H9 (cell line): ENCODE results near the gene GPR25. TPM values are rescaled to one million over a fixed set of nuclear protein-coding genes. Genes with fewer than 3 reads are reported as not detected.

Experiments
- DNase-seq: peaks from one replicate; pipeline ENCODE4 v3.0.0-alpha.2; 2017
- H2AFZ ChIP-seq: one replicate; pipeline ENCODE4 v1.6.1; 2013; ENCODE audit warnings: mild to moderate bottlenecking, low read length, control low read depth, moderate library complexity
- H2AK5ac ChIP-seq: 2 replicates; pipeline ENCODE4 v1.6.1; 2013; ENCODE audit warnings: low read length, control low read depth, mixed read lengths; ENCODE audit not compliant: insufficient read length
- H2BK120ac ChIP-seq: one replicate; pipeline ENCODE4 v1.6.1; 2013; ENCODE audit warnings: low read depth, mild to moderate bottlenecking, low read length, control low read depth, inconsistent platforms; ENCODE audit not compliant: poor library complexity, severe bottlenecking
- H2BK12ac ChIP-seq: 2 replicates; pipeline ENCODE4 v1.6.1; 2013; ENCODE audit warnings: low read length, control low read depth, mixed read lengths, low read depth; ENCODE audit not compliant: insufficient read length
- H2BK15ac ChIP-seq: 2 replicates; pipeline ENCODE4 v1.6.1; 2013; ENCODE audit warnings: low read depth, low read length, control low read depth
- H2BK20ac ChIP-seq: one replicate; pipeline ENCODE4 v1.6.1; 2013; ENCODE audit warnings: low read depth, mild to moderate bottlenecking, low read length, control low read depth, inconsistent platforms; ENCODE audit not compliant: poor library complexity, severe bottlenecking
- H2BK5ac ChIP-seq: 2 replicates; pipeline ENCODE4 v1.6.1; 2013; ENCODE audit warnings: low read length, control low read depth, mixed read lengths; ENCODE audit not compliant: insufficient read length
- H3K14ac ChIP-seq: 2 replicates; pipeline ENCODE4 v1.6.1; 2013; ENCODE audit warnings: low read length, control low read depth; ENCODE audit not compliant: insufficient read depth
- H3K18ac ChIP-seq: 2 replicates; pipeline ENCODE4 v1.6.1; 2013; ENCODE audit warnings: low read depth, mild to moderate bottlenecking, mixed read lengths, low read length, control low read depth; ENCODE audit not compliant: insufficient read length
- H3K23ac ChIP-seq: 2 replicates; pipeline ENCODE4 v1.6.1; 2013; ENCODE audit warnings: low read length, control low read depth, mixed read lengths, low read depth; ENCODE audit not compliant: insufficient read length
- H3K23me2 ChIP-seq: 2 replicates; pipeline ENCODE4 v1.6.1; 2013; ENCODE audit warnings: low read depth, mild to moderate bottlenecking, mixed read lengths, low read length, control low read depth; ENCODE audit not compliant: insufficient read length, poor library complexity, severe bottlenecking
- H3K27ac ChIP-seq: 2 replicates; pipeline ENCODE4 v1.5.1; 2013; ENCODE audit warnings: low read length, control low read depth, mixed read lengths, low read depth; ENCODE audit not compliant: insufficient read length
- H3K27me3 ChIP-seq: 2 replicates; pipeline ENCODE4 v1.6.1; 2013; ENCODE audit warnings: low read length, control low read depth, inconsistent platforms; ENCODE audit not compliant: insufficient read depth
- H3K4ac ChIP-seq: 2 replicates; pipeline ENCODE4 v1.6.1; 2013; ENCODE audit warnings: low read depth, mild to moderate bottlenecking, control low read depth, inconsistent platforms, low read length, moderate library complexity
- H3K4me1 ChIP-seq: 2 replicates; pipeline ENCODE4 v1.6.1; 2013; ENCODE audit warnings: low read length, control low read depth, inconsistent platforms; ENCODE audit not compliant: insufficient read depth
- H3K4me2 ChIP-seq: 2 replicates; pipeline ENCODE4 v1.6.1; 2013; ENCODE audit warnings: low read length, control low read depth, mixed read lengths; ENCODE audit not compliant: insufficient read length, insufficient read depth
- H3K56ac ChIP-seq: 2 replicates; pipeline ENCODE4 v1.6.1; 2013; ENCODE audit warnings: low read depth, mild to moderate bottlenecking, mixed read lengths, low read length, control low read depth; ENCODE audit not compliant: insufficient read length
- H3K79me1 ChIP-seq: 2 replicates; pipeline ENCODE4 v1.6.1; 2013; ENCODE audit warnings: low read depth, mild to moderate bottlenecking, moderate library complexity, low read length, control low read depth, inconsistent platforms; ENCODE audit not compliant: insufficient read depth, poor library complexity, severe bottlenecking
- H3K79me2 ChIP-seq: 2 replicates; pipeline ENCODE4 v1.6.1; 2013; ENCODE audit warnings: low read length, control low read depth, inconsistent platforms; ENCODE audit not compliant: insufficient read depth
- H3K9ac ChIP-seq: 2 replicates; pipeline ENCODE4 v1.6.1; 2013; ENCODE audit warnings: low read length, control low read depth, mixed read lengths; ENCODE audit not compliant: insufficient read length; ENCODE audit errors: extremely low read depth
- H3K9me3 ChIP-seq: one replicate; pipeline ENCODE4 v1.6.1; 2013; ENCODE audit warnings: low read depth, low read length, inconsistent platforms; ENCODE audit not compliant: control insufficient read depth
- H3T11ph ChIP-seq: one replicate; pipeline ENCODE4 v1.6.1; 2013; ENCODE audit warnings: mild to moderate bottlenecking, low read length, control low read depth, inconsistent platforms
- H4K20me1 ChIP-seq: one replicate; pipeline ENCODE4 v1.6.1; 2013; ENCODE audit not compliant: control insufficient read depth, insufficient read length, insufficient read depth
- H4K5ac ChIP-seq: 2 replicates; pipeline ENCODE4 v1.6.1; 2013; ENCODE audit warnings: low read depth, mild to moderate bottlenecking, mixed read lengths, low read length, control low read depth; ENCODE audit not compliant: insufficient read length
- H4K8ac ChIP-seq: replicated peaks from 2 replicates; pipeline ENCODE4 v1.6.1; 2013; ENCODE audit warnings: low read length, control low read depth, mixed read lengths, low read depth; ENCODE audit not compliant: insufficient read length
- H4K91ac ChIP-seq: 2 replicates; pipeline ENCODE4 v1.6.1; 2013; ENCODE audit warnings: low read depth, mild to moderate bottlenecking, moderate library complexity, mixed read lengths, low read length, control low read depth; ENCODE audit not compliant: insufficient read length
- H3K27ac Mint-ChIP-seq, 3 experiments: 2 replicates in 2 of 3; 3 replicates in 1 of 3; pipeline ENCODE4 v1.8.0; 2020 to 2021; ENCODE audit warnings: mixed read lengths in 3 of 3, mild to moderate bottlenecking in 1 of 3, moderate library complexity in 1 of 3
- H3K27me3 Mint-ChIP-seq: 2 replicates; pipeline ENCODE4 v1.8.0; 2021; ENCODE audit warnings: low read depth, mild to moderate bottlenecking, moderate library complexity, mixed read lengths
- H3K36me3 Mint-ChIP-seq, 3 experiments: 2 replicates in 2 of 3; 3 replicates in 1 of 3; pipeline ENCODE4 v1.8.0; 2020 to 2021; ENCODE audit warnings: low read depth in 3 of 3, mixed read lengths in 3 of 3; ENCODE audit not compliant: insufficient read depth in 1 of 3
- H3K4me1 Mint-ChIP-seq, 2 experiments: 2 replicates each; pipeline ENCODE4 v1.8.0; 2020; ENCODE audit warnings: mixed read lengths in 2 of 2
- H3K4me3 Mint-ChIP-seq, 2 experiments: 2 replicates in 1 of 2; 3 replicates in 1 of 2; pipeline ENCODE4 v1.8.0; 2020 to 2021; ENCODE audit warnings: mild to moderate bottlenecking in 2 of 2, mixed read lengths in 2 of 2, moderate library complexity in 1 of 2
- H3K9me3 Mint-ChIP-seq, 2 experiments: 2 replicates in 1 of 2; 3 replicates in 1 of 2; pipeline ENCODE4 v1.8.0; 2020; ENCODE audit warnings: mild to moderate bottlenecking in 2 of 2, mixed read lengths in 2 of 2, moderate library complexity in 1 of 2
- WGBS: extraction: QIAGEN DNeasy Blood & Tissue Kit; methylation state at CpG from one replicate; pipeline ENCODE4 v1.1.7; 2013; ENCODE audit warnings: missing lambda C conversion rate, low lambda C conversion rate, mixed read lengths; ENCODE audit not compliant: insufficient read length; ENCODE audit errors: extremely low coverage; 5-methylcytosine and 5-hydroxymethylcytosine counted together
- total RNA-seq: library from RNA; stranded (reverse); gene quantifications from 2 replicates; pipeline ENCODE4 v1.2.1, GENCODE V29; 2021
- TF ChIP-seq, protein P1 (sequence below): fragments of 200-600 bp; sonication (generic); conservative IDR thresholded peaks from 3 replicates; pipeline ENCODE4 v1.8.0; 2021; ENCODE audit warnings: antibody characterized with exemption, mild to moderate bottlenecking

GPR25 gene
- total RNA-seq, 1 experiment from 2014 or later, result not detected

DNA sequence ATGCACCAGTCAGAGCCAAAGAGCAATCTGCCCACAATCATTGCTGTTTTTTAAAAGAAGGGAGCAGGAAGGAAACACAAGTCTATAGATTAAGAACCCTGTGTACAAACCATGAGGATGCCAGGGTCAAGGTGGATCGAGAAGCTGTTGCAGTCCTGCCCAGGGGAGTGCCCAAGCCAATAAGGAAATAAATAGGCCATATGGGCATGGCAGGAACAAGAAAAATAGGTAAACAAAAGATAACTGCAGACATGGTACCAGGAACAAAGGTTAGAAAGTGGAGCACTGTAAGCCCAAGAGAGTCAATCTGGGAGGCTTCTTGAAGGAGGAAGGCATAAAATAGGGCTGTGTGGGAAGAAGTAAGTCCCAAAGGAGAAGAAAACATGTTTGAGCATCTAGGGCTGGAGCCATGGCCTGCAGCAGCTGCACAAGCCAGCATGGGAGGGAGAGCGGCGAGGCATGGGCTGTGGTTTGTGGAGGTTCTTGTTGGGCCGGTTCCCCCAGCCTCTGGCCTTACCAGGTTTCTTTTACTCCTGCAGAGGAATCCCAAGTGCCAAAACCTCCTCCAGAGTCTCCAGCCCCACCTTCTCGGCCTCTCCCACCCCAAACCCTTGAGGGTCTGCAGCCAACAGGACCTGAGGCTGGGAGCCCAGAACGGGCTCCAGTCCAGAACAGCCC, 35.5 kb downstream of the GPR25 start:
- Histone ChIP-seq H3K23ac (no peak overlapping the region), H2BK15ac (no peak overlapping the region), H3K9me3 (no peaks in the 10 kb centered on the region), H3K27me3 (no peaks in the 10 kb centered on the region), H3K9ac (no peak overlapping the region), H2BK12ac (no peak overlapping the region), H3K4me1 (no peaks in the 10 kb centered on the region), H4K5ac (no peak overlapping the region), H3K79me1 (no peaks in the 10 kb centered on the region), H3K23me2 (no peaks in the 10 kb centered on the region), H2BK5ac (no peak overlapping the region), H3T11ph (no peak overlapping the region), H3K79me2 (no peaks in the 10 kb centered on the region), H2BK120ac (no peak overlapping the region), H3K27ac (no peak overlapping the region), H2BK20ac (no peak overlapping the region), H4K91ac (no peak overlapping the region), H4K20me1 (no peaks in the 10 kb centered on the region), H2AK5ac (no peak overlapping the region), H4K8ac (no peak overlapping the region), H2AFZ (no peak overlapping the region), H3K14ac (no peak overlapping the region), H3K4ac (no peak overlapping the region), H3K18ac (no peak overlapping the region), H3K56ac (no peak overlapping the region), H3K4me2 (no peak overlapping the region)
- DNase-seq, result no peak
- no peaks in the 10 kb centered on the region for H3K9me3 Mint-ChIP-seq
- TF ChIP-seq, protein P1, sequence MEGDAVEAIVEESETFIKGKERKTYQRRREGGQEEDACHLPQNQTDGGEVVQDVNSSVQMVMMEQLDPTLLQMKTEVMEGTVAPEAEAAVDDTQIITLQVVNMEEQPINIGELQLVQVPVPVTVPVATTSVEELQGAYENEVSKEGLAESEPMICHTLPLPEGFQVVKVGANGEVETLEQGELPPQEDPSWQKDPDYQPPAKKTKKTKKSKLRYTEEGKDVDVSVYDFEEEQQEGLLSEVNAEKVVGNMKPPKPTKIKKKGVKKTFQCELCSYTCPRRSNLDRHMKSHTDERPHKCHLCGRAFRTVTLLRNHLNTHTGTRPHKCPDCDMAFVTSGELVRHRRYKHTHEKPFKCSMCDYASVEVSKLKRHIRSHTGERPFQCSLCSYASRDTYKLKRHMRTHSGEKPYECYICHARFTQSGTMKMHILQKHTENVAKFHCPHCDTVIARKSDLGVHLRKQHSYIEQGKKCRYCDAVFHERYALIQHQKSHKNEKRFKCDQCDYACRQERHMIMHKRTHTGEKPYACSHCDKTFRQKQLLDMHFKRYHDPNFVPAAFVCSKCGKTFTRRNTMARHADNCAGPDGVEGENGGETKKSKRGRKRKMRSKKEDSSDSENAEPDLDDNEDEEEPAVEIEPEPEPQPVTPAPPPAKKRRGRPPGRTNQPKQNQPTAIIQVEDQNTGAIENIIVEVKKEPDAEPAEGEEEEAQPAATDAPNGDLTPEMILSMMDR, result no peak
- no CpG with 5 or more reads among the region's 6 CpGs for WGBS
- H3K4me3 Mint-ChIP-seq, result peak overlapping the region in 1 of 2 experiments; percentile 0; a peak in 1 of 5 replicates
- no peaks in the 10 kb centered on the region for H3K27me3 Mint-ChIP-seq
- H3K36me3 Mint-ChIP-seq, result peaks cover 31 to 66% (median 55%) of the 10 kb centered on the region in 3 experiments; a peak in 6 of 7 replicates
- no peak overlapping the region; a peak in 1 of 7 replicates for H3K27ac Mint-ChIP-seq
- H3K4me1 Mint-ChIP-seq, result no peaks in the 10 kb centered on the region
